Upper lobe of right lung (tissue), 1 donor: Measurements from ENCODE around the gene LTB. TPM values are rescaled to one million over a fixed set of nuclear protein-coding genes. Genes with fewer than 3 reads are reported as not detected.

Experiments
- ATAC-seq: fragments of 200-7000 bp; cut with Tn5 transposase; one replicate; pipeline ENCODE4 v1.9.1; 2020; ENCODE audit warnings: mild to moderate bottlenecking, moderate library complexity
- DNase-seq: peaks from one replicate; pipeline ENCODE4 v3.0.0-alpha.2; 2020
- H3K27ac ChIP-seq: fragments of 200-600 bp; one replicate; pipeline ENCODE4 v1.8.0; 2022
- H3K27me3 ChIP-seq: fragments of 200-600 bp; one replicate; pipeline ENCODE4 v1.8.0; 2022; ENCODE audit warnings: mild to moderate bottlenecking
- H3K36me3 ChIP-seq: fragments of 200-600 bp; one replicate; pipeline ENCODE4 v1.8.0; 2022
- H3K4me1 ChIP-seq: fragments of 200-600 bp; one replicate; pipeline ENCODE4 v1.8.0; 2022
- H3K4me3 ChIP-seq: fragments of 200-600 bp; one replicate; pipeline ENCODE4 v1.8.0; 2022; ENCODE audit warnings: mild to moderate bottlenecking
- H3K9me3 ChIP-seq: fragments of 200-600 bp; one replicate; pipeline ENCODE4 v1.8.0; 2022
- CTCF ChIP-seq: fragments of 200-600 bp; IDR thresholded peaks from one replicate; pipeline ENCODE4 v1.8.0; 2022; ENCODE audit warnings: antibody characterized with exemption
- intact Hi-C: fragments of 100-400 bp; cut with DNase I; formaldehyde crosslinking; loops from one replicate; pipeline ENCODE4 v1.11.0; 2022
- total RNA-seq: library from RNA; stranded (reverse); fragmentation: NEBNext Ultra II Directional; extraction: Animal tissue kit (Norgen Biotek cat#: 25700); gene quantifications from one replicate; pipeline ENCODE4 v1.2.1, GENCODE V29; 2021
- donor health status: DM: no; HTN: yes; CAD: no; lungs with severe emphysema.

LTB gene
- total RNA-seq, 1 donor from 2014 or later: 6.2 TPM

GRCh38 chr6:31543639-31544038, 38.6 kb downstream of the LTB start:
- H3K9me3 ChIP-seq: no peaks in the 10 kb centered on the region
- H3K36me3 ChIP-seq: peaks cover 21% of the 10 kb centered on the region
- DNase-seq (no peak), ATAC-seq (no peak)
- no peak overlapping the region for H3K27ac ChIP-seq
- H3K4me3 ChIP-seq: no peak overlapping the region
- no peak for TF ChIP-seq CTCF
- intact Hi-C loops: no loop called here
- no peaks in the 10 kb centered on the region for H3K27me3 ChIP-seq
- peaks cover 38% of the 10 kb centered on the region for H3K4me1 ChIP-seq

GRCh38 chr6:31541658-31542521, 40.3 kb downstream of the LTB start, which contains the start of gene DDX39B:
TSS of gene DDX39B (minus strand) at chr6:31542003. CDS start at chr6:31540532, 1,471 bp downstream.
- Histone ChIP-seq H3K4me3 (peak within 1 kb of the TSS; percentile 72), H3K27ac (peak within 1 kb of the TSS; percentile 93), H3K27me3 (no peaks in the 10 kb centered on the region), H3K36me3 (peaks cover 38% of the 10 kb centered on the region), H3K4me1 (peaks cover 29% of the 10 kb centered on the region), H3K9me3 (no peaks in the 10 kb centered on the region)
- DNase-seq (peak; percentile 97), ATAC-seq (peak; percentile 91)
- TF ChIP-seq CTCF: no peak
- intact Hi-C loops: no loop called here

GRCh38 chr6:31541059-31541657, 41.1 kb downstream of the LTB start:
- Histone ChIP-seq H3K27me3 (no peaks in the 10 kb centered on the region), H3K4me3 (peak overlapping the region; percentile 72), H3K36me3 (peaks cover 45% of the 10 kb centered on the region), H3K4me1 (peaks cover 29% of the 10 kb centered on the region), H3K27ac (peak overlapping the region; percentile 93), H3K9me3 (no peaks in the 10 kb centered on the region)
- ATAC-seq (peak; percentile 49), DNase-seq (no peak)
- intact Hi-C loops: no loop called here
- TF ChIP-seq CTCF: no peak

GRCh38 chr6:31540640-31541039, 41.6 kb downstream of the LTB start:
- no peak for ATAC-seq
- Histone ChIP-seq H3K27me3 (no peaks in the 10 kb centered on the region), H3K4me3 (peak overlapping the region; percentile 72), H3K36me3 (peaks cover 51% of the 10 kb centered on the region), H3K4me1 (peaks cover 29% of the 10 kb centered on the region), H3K9me3 (no peaks in the 10 kb centered on the region), H3K27ac (peak overlapping the region; percentile 93)
- intact Hi-C loops: no loop called here
- DNase-seq: no peak
- no peak for TF ChIP-seq CTCF

- H3K9me3 ChIP-seq: no peaks in the 10 kb centered on the region
- ATAC-seq (no peak), DNase-seq (no peak)
- no peaks in the 10 kb centered on the region for H3K27me3 ChIP-seq
- peak overlapping the region; percentile 6 for H3K4me3 ChIP-seq
- TF ChIP-seq CTCF: no peak
- peaks cover 29% of the 10 kb centered on the region for H3K4me1 ChIP-seq
- H3K36me3 ChIP-seq: peaks cover 68% of the 10 kb centered on the region
- no peak overlapping the region for H3K27ac ChIP-seq
- intact Hi-C loops: no loop called here
These were observed 43.3 kb downstream of the LTB start for GRCh38 chr6:31538805-31539400.
